ENCODE measurements around the gene CCDC6.
"Not testable (repeated sequence)": the region's sequence is repeated elsewhere in the genome, so short reads cannot be mapped to it uniquely, and the experiment has no call there.

Gene CCDC6

GRCh38 chr10:59887006-59887405 is 19.4 kb downstream of the CCDC6 start:
- FAIRE-seq: peak; percentile 66
- no peak for DNase-seq (ENCODE audit: extremely low spot score, insufficient read length, low read depth)

GRCh38 chr10:59885430-59886134 is 20.8 kb downstream of the CCDC6 start:
- peak; percentile 99 for FAIRE-seq
- peak; percentile 60 for DNase-seq (ENCODE audit: extremely low spot score, insufficient read length, low read depth)

- DNase-seq (ENCODE audit: extremely low spot score, insufficient read length, low read depth); FAIRE-seq: not testable (repeated sequence)
Observed at GRCh38 chr10:59884893-59885292, 21.5 kb downstream of the CCDC6 start.

GRCh38 chr10:59881640-59882039 is 24.7 kb downstream of the CCDC6 start:
- DNase-seq (ENCODE audit: extremely low spot score, insufficient read length, low read depth) (no peak), FAIRE-seq (peak; percentile 15)

GRCh38 chr10:59880971-59881510 is 25.3 kb downstream of the CCDC6 start:
- FAIRE-seq (peak; percentile 93), DNase-seq (ENCODE audit: extremely low spot score, insufficient read length, low read depth) (no peak)

GRCh38 chr10:59880019-59880717 is 26.2 kb downstream of the CCDC6 start:
- DNase-seq (ENCODE audit: extremely low spot score, insufficient read length, low read depth) (no peak), FAIRE-seq (no peak)

- DNase-seq (ENCODE audit: extremely low spot score, insufficient read length, low read depth): no peak
- FAIRE-seq: peak; percentile 85
Observed at GRCh38 chr10:59879363-59879913, 26.9 kb downstream of the CCDC6 start.

- DNase-seq (ENCODE audit: extremely low spot score, insufficient read length, low read depth) (no peak), FAIRE-seq (no peak)
Observed at GRCh38 chr10:59878915-59879314, 27.4 kb downstream of the CCDC6 start.

GRCh38 chr10:59878289-59878688 is 28.1 kb downstream of the CCDC6 start:
- FAIRE-seq (peak; percentile 26), DNase-seq (ENCODE audit: extremely low spot score, insufficient read length, low read depth) (no peak)

GRCh38 chr10:59877191-59877671 is 29.1 kb downstream of the CCDC6 start:
- DNase-seq (ENCODE audit: extremely low spot score, insufficient read length, low read depth) (no peak), FAIRE-seq (no peak)

- no peak for FAIRE-seq
- no peak for DNase-seq (ENCODE audit: extremely low spot score, insufficient read length, low read depth)
Observed at GRCh38 chr10:59876695-59877094, 29.7 kb downstream of the CCDC6 start.

- FAIRE-seq: not testable (repeated sequence)
Observed at GRCh38 chr10:59876208-59876607, 30.1 kb downstream of the CCDC6 start.

GRCh38 chr10:59873896-59874295 is 32.5 kb downstream of the CCDC6 start:
- DNase-seq (ENCODE audit: extremely low spot score, insufficient read length, low read depth) (no peak), FAIRE-seq (peak; percentile 87)

More at GRCh38 chr10:59876208-59876607, 30.1 kb downstream of the CCDC6 start:
- DNase-seq (ENCODE audit: extremely low spot score, insufficient read length, low read depth): not testable (repeated sequence)

GRCh38 chr10:59872892-59873463 is 33.4 kb downstream of the CCDC6 start:
- FAIRE-seq (peak; percentile 26), DNase-seq (ENCODE audit: extremely low spot score, insufficient read length, low read depth) (no peak)

GRCh38 chr10:59870152-59870551 is 36.2 kb downstream of the CCDC6 start:
- no peak for FAIRE-seq
- DNase-seq (ENCODE audit: extremely low spot score, insufficient read length, low read depth): no peak

GRCh38 chr10:59869594-59869940 is 36.8 kb downstream of the CCDC6 start:
- DNase-seq (ENCODE audit: extremely low spot score, insufficient read length, low read depth) (no peak), FAIRE-seq (no peak)

- no peak for DNase-seq (ENCODE audit: extremely low spot score, insufficient read length, low read depth)
- no peak for FAIRE-seq
Observed at GRCh38 chr10:59868696-59869593, 37.4 kb downstream of the CCDC6 start.

GRCh38 chr10:59867590-59867989 is 38.8 kb downstream of the CCDC6 start:
- DNase-seq (ENCODE audit: extremely low spot score, insufficient read length, low read depth) (no peak), FAIRE-seq (no peak)

- peak; percentile 20 for DNase-seq (ENCODE audit: extremely low spot score, insufficient read length, low read depth)
- FAIRE-seq: peak; percentile 76
Observed at GRCh38 chr10:59865101-59865500, 41.3 kb downstream of the CCDC6 start.
